ENCODE data around the gene CHRND. TPM values are rescaled to one million over a fixed set of nuclear protein-coding genes. Genes with fewer than 3 reads are reported as not detected.

The CHRND gene
- total RNA-seq, 2 experiments from 2014 or later: not detected

- H4K20me1 ChIP-seq (ENCODE audit: insufficient read depth, low read length): no peaks in the 10 kb centered on the region
- H3K36me3 ChIP-seq (ENCODE audit: insufficient read depth, low read length): peaks cover 84% of the 10 kb centered on the region
- no peak overlapping the region for H3K27ac ChIP-seq (ENCODE audit: low read depth, low read length, poor library complexity, severe bottlenecking)
- no TSS peak for BruUV-seq (replicated peaks)
- H3K79me2 ChIP-seq (ENCODE audit: insufficient read depth, low read depth, low read length): no peaks in the 10 kb centered on the region
- CTCF ChIA-PET (ENCODE audit: unreplicated experiment): no interaction called here
- no peak for DNase-seq (ENCODE audit: low spot score)
- H3K9me3 ChIP-seq (ENCODE audit: low read length): no peaks in the 10 kb centered on the region
- H2AFZ ChIP-seq (ENCODE audit: low read length): no peak overlapping the region
- no peak overlapping the region for H3K4me3 ChIP-seq (ENCODE audit: low read depth, low read length, poor library complexity, severe bottlenecking)
- POLR2A ChIA-PET: interaction anchor here (1.1 kb wide), 1 partner anchor 171 kb away, joined by 3 read pairs; no protein-coding TSS in a partner anchor
- intact Hi-C loops (cut with micrococcal nuclease; ENCODE audit: unreplicated experiment): no loop called here
- no peaks in the 10 kb centered on the region for H3K4me1 ChIP-seq (ENCODE audit: insufficient read depth, low read length, poor library complexity, severe bottlenecking)
- no peaks in the 10 kb centered on the region for H3K9me2 ChIP-seq (ENCODE audit: insufficient read depth, low read length)
- H3K4me2 ChIP-seq (ENCODE audit: low read length): no peak overlapping the region
- no peak for TF ChIP-seq EZH2phosphoT487 (IDR thresholded peaks at IDR 0.05; ENCODE audit: borderline replicate concordance, low read depth, low read length)
- no peak for TF ChIP-seq CTCF (conservative IDR thresholded peaks at IDR 0.05; ENCODE audit: low read length)
These were observed 45.1 kb downstream of the CHRND start for GRCh38 chr2:232571026-232571474.

GRCh38 chr2:232573042-232573441 lies 47.1 kb downstream of the CHRND start:
- Histone ChIP-seq H2AFZ (ENCODE audit: low read length) (no peak overlapping the region), H4K20me1 (ENCODE audit: insufficient read depth, low read length) (no peaks in the 10 kb centered on the region), H3K36me3 (ENCODE audit: insufficient read depth, low read length) (peaks cover 64% of the 10 kb centered on the region), H3K4me1 (ENCODE audit: insufficient read depth, low read length, poor library complexity, severe bottlenecking) (no peaks in the 10 kb centered on the region), H3K9me3 (ENCODE audit: low read length) (no peaks in the 10 kb centered on the region), H3K9me2 (ENCODE audit: insufficient read depth, low read length) (no peaks in the 10 kb centered on the region), H3K79me2 (ENCODE audit: insufficient read depth, low read depth, low read length) (no peaks in the 10 kb centered on the region), H3K4me3 (ENCODE audit: low read depth, low read length, poor library complexity, severe bottlenecking) (no peak overlapping the region), H3K4me2 (ENCODE audit: low read length) (no peak overlapping the region), H3K27ac (ENCODE audit: low read depth, low read length, poor library complexity, severe bottlenecking) (no peak overlapping the region)
- ChIA-PET POLR2A (no interaction called here), CTCF (ENCODE audit: unreplicated experiment) (no interaction called here)
- intact Hi-C loops (cut with micrococcal nuclease; ENCODE audit: unreplicated experiment): no loop called here
- no peak for DNase-seq (ENCODE audit: low spot score)
- TF ChIP-seq CTCF (conservative IDR thresholded peaks at IDR 0.05; ENCODE audit: low read length) (no peak), EZH2phosphoT487 (IDR thresholded peaks at IDR 0.05; ENCODE audit: borderline replicate concordance, low read depth, low read length) (no peak)
- BruUV-seq (replicated peaks): no TSS peak

GRCh38 chr2:232573771-232574435 lies 47.9 kb downstream of the CHRND start:
- Histone ChIP-seq H3K27ac (ENCODE audit: low read depth, low read length, poor library complexity, severe bottlenecking) (no peak overlapping the region), H3K36me3 (ENCODE audit: insufficient read depth, low read length) (peaks cover 56% of the 10 kb centered on the region)

More at GRCh38 chr2:232573771-232574435, 47.9 kb downstream of the CHRND start:
- H3K4me3 ChIP-seq (ENCODE audit: low read depth, low read length, poor library complexity, severe bottlenecking): no peak overlapping the region
- ChIA-PET CTCF (ENCODE audit: unreplicated experiment) (no interaction called here), POLR2A (no interaction called here)
- no peaks in the 10 kb centered on the region for H3K9me3 ChIP-seq (ENCODE audit: low read length)
- BruUV-seq (replicated peaks): no TSS peak
- TF ChIP-seq CTCF (conservative IDR thresholded peaks at IDR 0.05; ENCODE audit: low read length) (no peak), EZH2phosphoT487 (IDR thresholded peaks at IDR 0.05; ENCODE audit: borderline replicate concordance, low read depth, low read length) (no peak)
- no peak for DNase-seq (ENCODE audit: low spot score)
- H3K79me2 ChIP-seq (ENCODE audit: insufficient read depth, low read depth, low read length): no peaks in the 10 kb centered on the region
- no peaks in the 10 kb centered on the region for H4K20me1 ChIP-seq (ENCODE audit: insufficient read depth, low read length)
- intact Hi-C loops (cut with micrococcal nuclease; ENCODE audit: unreplicated experiment): no loop called here
- H3K9me2 ChIP-seq (ENCODE audit: insufficient read depth, low read length): no peaks in the 10 kb centered on the region
- no peak overlapping the region for H3K4me2 ChIP-seq (ENCODE audit: low read length)
- no peaks in the 10 kb centered on the region for H3K4me1 ChIP-seq (ENCODE audit: insufficient read depth, low read length, poor library complexity, severe bottlenecking)
- H2AFZ ChIP-seq (ENCODE audit: low read length): no peak overlapping the region

All from OCI-LY7 (cell line).